HEK293 (cell line): Measurements from ENCODE around the gene AKAP14.
A peak's percentile ranks its signal among the peaks of the same experiment; 100 is the strongest.

Experiments used
- CTCF ChIA-PET: fragments of 350-600 bp; formaldehyde crosslinking; extraction: SDS; loops from one replicate; lab custom pipeline; 2021; ENCODE audit warnings: antibody characterized with exemption; lab: Yijun Ruan, JAX
- POLR2A ChIA-PET: fragments of 300-600 bp; formaldehyde crosslinking; extraction: SDS; loops from one replicate; lab custom pipeline; 2020; ENCODE audit warnings: antibody characterized with exemption, inconsistent platforms; lab: Yijun Ruan, JAX
- H3K27ac ChIP-seq: fragments of 200-500 bp; sonication (Bioruptor generic); 2 replicates; pipeline ENCODE4 v1.5.1; 2014; ENCODE audit warnings: low read depth, low read length, control low read depth, inconsistent platforms; ENCODE audit errors: extremely low read depth
- H3K36me3 ChIP-seq, 2 experiments: fragments of 200-500 bp in 1 of 2; sonication (Bioruptor generic) in 1 of 2; 1 replicate in 1 of 2; 2 replicates in 1 of 2; pipeline ENCODE4 v1.5.1; 2014 to 2017; ENCODE audit warnings: inconsistent platforms in 2 of 2, low read length in 2 of 2; ENCODE audit not compliant: control insufficient read depth in 2 of 2, insufficient read depth in 1 of 2
- H3K4me1 ChIP-seq: fragments of 200-500 bp; sonication (Bioruptor generic); 2 replicates; pipeline ENCODE4 v1.5.1; 2014; ENCODE audit warnings: mild to moderate bottlenecking, low read length, inconsistent platforms; ENCODE audit not compliant: control insufficient read depth, insufficient read depth
- H3K4me3 ChIP-seq: 2 replicates; pipeline ENCODE4 v1.5.1; 2011; ENCODE audit warnings: low read depth, mild to moderate bottlenecking, control low read depth, low read length, moderate library complexity
- H3K9me3 ChIP-seq: fragments of 200-500 bp; sonication (Bioruptor generic); 2 replicates; pipeline ENCODE4 v1.5.1; 2014; ENCODE audit warnings: low read depth, low read length, inconsistent platforms; ENCODE audit not compliant: control insufficient read depth, insufficient read depth
- GLIS1 ChIP-seq: fragments of 450-650 bp; formaldehyde crosslinking; IDR thresholded peaks from 2 replicates; pipeline ENCODE4 v1.5.1; 2016; ENCODE audit warnings: missing biosample characterization, missing genetic modification characterization
- KLF9 ChIP-seq: fragments of 450-650 bp; formaldehyde crosslinking; IDR thresholded peaks from 2 replicates; pipeline ENCODE4 v1.5.1; 2016; ENCODE audit warnings: missing biosample characterization, missing genetic modification characterization, low read depth
- RBAK ChIP-seq: fragments of 450-650 bp; formaldehyde crosslinking; IDR thresholded peaks from 2 replicates; pipeline ENCODE4 v1.5.1; 2016; ENCODE audit warnings: missing biosample characterization, missing genetic modification characterization
- SALL2 ChIP-seq: fragments of 450-650 bp; formaldehyde crosslinking; IDR thresholded peaks from 2 replicates; pipeline ENCODE4 v1.5.0; 2017; ENCODE audit warnings: missing biosample characterization, mild to moderate bottlenecking, missing genetic modification characterization, borderline replicate concordance
- SCRT1 ChIP-seq: fragments of 450-650 bp; formaldehyde crosslinking; IDR thresholded peaks from 2 replicates; pipeline ENCODE4 v1.5.1; 2016; ENCODE audit warnings: missing biosample characterization, missing genetic modification characterization, borderline replicate concordance
- ZIC2 ChIP-seq: fragments of 450-650 bp; formaldehyde crosslinking; IDR thresholded peaks from 2 replicates; pipeline ENCODE4 v1.5.1; 2016; ENCODE audit warnings: missing biosample characterization, missing genetic modification characterization
- ZNF221 ChIP-seq: fragments of 450-650 bp; formaldehyde crosslinking; IDR thresholded peaks from 2 replicates; pipeline ENCODE4 v1.5.1; 2017; ENCODE audit warnings: missing biosample characterization, missing genetic modification characterization, borderline replicate concordance
- ZNF335 ChIP-seq: fragments of 450-650 bp; formaldehyde crosslinking; conservative IDR thresholded peaks from 2 replicates; pipeline ENCODE4 v1.5.1; 2016; ENCODE audit warnings: missing biosample characterization, missing genetic modification characterization
- ZNF341 ChIP-seq: fragments of 450-650 bp; formaldehyde crosslinking; IDR thresholded peaks from 2 replicates; pipeline ENCODE4; 2016; ENCODE audit warnings: low read depth, missing biosample characterization, missing genetic modification characterization
- ZNF354C ChIP-seq: fragments of 450-650 bp; formaldehyde crosslinking; IDR thresholded peaks from 2 replicates; pipeline ENCODE4 v1.5.1; 2016; ENCODE audit warnings: missing biosample characterization, missing genetic modification characterization, low read depth, borderline replicate concordance
- ZNF654 ChIP-seq: fragments of 450-650 bp; formaldehyde crosslinking; IDR thresholded peaks from 2 replicates; pipeline ENCODE4 v1.5.1; 2016; ENCODE audit warnings: low read depth, missing biosample characterization, missing genetic modification characterization
- ZNF785 ChIP-seq: fragments of 450-650 bp; formaldehyde crosslinking; IDR thresholded peaks from 2 replicates; pipeline ENCODE4 v1.5.1; 2016; ENCODE audit warnings: missing biosample characterization, missing genetic modification characterization
- ZNF792 ChIP-seq: fragments of 450-650 bp; formaldehyde crosslinking; IDR thresholded peaks from 2 replicates; pipeline ENCODE4 v1.5.1; 2016; ENCODE audit warnings: missing biosample characterization, missing genetic modification characterization
- ZNF830 ChIP-seq: fragments of 450-650 bp; IDR thresholded peaks from 2 replicates; pipeline ENCODE4 v1.5.0; 2018; ENCODE audit warnings: missing biosample characterization, missing genetic modification characterization, low read depth, mild to moderate bottlenecking, moderate library complexity
- ZSCAN23 ChIP-seq: fragments of 450-650 bp; formaldehyde crosslinking; IDR thresholded peaks from 2 replicates; pipeline ENCODE4 v1.5.1; 2016; ENCODE audit warnings: missing biosample characterization, missing genetic modification characterization
- TF ChIP-seq, protein P1 (sequence below): fragments of 450-650 bp; formaldehyde crosslinking; IDR thresholded peaks from 2 replicates; pipeline ENCODE4 v1.5.1; 2016; ENCODE audit warnings: missing biosample characterization, missing genetic modification characterization, low read depth
- TF ChIP-seq, protein P2 (sequence below): fragments of 450-650 bp; formaldehyde crosslinking; IDR thresholded peaks from 2 replicates; pipeline ENCODE4 v1.5.1; 2016; ENCODE audit warnings: missing biosample characterization, missing genetic modification characterization
- TF ChIP-seq, protein P3 (sequence below): fragments of 450-650 bp; formaldehyde crosslinking; IDR thresholded peaks from 2 replicates; pipeline ENCODE4 v1.5.1; 2016; ENCODE audit warnings: missing biosample characterization, missing genetic modification characterization
- TF ChIP-seq, protein P4 (sequence below): fragments of 450-650 bp; IDR thresholded peaks from 2 replicates; pipeline ENCODE4 v1.5.1; 2018; ENCODE audit warnings: missing biosample characterization, mild to moderate bottlenecking, missing genetic modification characterization
- TF ChIP-seq, protein P5 (sequence below): fragments of 450-650 bp; formaldehyde crosslinking; IDR thresholded peaks from 2 replicates; pipeline ENCODE4 v1.5.1; 2016; ENCODE audit warnings: missing biosample characterization, missing genetic modification characterization
- TF ChIP-seq, protein P6 (sequence below): fragments of 450-650 bp; formaldehyde crosslinking; IDR thresholded peaks from 2 replicates; pipeline ENCODE4 v1.5.1; 2017; ENCODE audit warnings: missing biosample characterization, missing genetic modification characterization

The AKAP14 gene

DNA sequence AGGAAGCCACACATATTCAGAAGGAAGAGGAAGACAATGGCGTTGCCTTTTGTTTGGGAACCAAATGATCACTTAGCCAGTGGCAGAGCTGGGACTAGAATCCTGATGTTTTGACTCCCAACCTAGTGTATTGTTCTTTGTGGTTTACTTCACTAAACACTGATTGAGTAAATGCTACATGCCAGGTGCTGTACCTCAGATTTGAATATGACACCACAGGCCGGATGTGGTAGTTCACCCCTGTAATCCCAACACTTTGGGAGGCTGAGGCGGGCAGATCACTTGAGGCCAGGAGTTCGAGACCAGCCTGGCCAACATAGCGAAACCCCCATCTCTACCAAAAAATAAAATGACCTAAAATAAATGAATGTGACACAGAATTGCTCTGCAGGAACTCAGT is 15.6 kb upstream of the AKAP14 start:
- Histone ChIP-seq H3K9me3 (no peaks in the 10 kb centered on the region), H3K4me1 (no peaks in the 10 kb centered on the region), H3K4me3 (no peak overlapping the region), H3K27ac (no peak overlapping the region), H3K36me3 (peaks cover 18 to 29% of the 10 kb centered on the region in 2 experiments)
- TF ChIP-seq ZNF221 (tag by site-specific recombination) (no peak), ZNF354C (no peak)
- POLR2A ChIA-PET = interaction anchor here (1.3 to 2.0 kb wide), 2 partner anchors 27 to 89 kb away, joined by 5 to 8 read pairs; partner anchors contain the start of genes RPL39 and UPF3B
- CTCF ChIA-PET = interaction anchor here (0.5 to 1.0 kb wide), 6 partner anchors 9 to 275 kb away, joined by 3 to 9 read pairs (median 4); partner anchors contain the start of genes NDUFA1 and RNF113A

DNA sequence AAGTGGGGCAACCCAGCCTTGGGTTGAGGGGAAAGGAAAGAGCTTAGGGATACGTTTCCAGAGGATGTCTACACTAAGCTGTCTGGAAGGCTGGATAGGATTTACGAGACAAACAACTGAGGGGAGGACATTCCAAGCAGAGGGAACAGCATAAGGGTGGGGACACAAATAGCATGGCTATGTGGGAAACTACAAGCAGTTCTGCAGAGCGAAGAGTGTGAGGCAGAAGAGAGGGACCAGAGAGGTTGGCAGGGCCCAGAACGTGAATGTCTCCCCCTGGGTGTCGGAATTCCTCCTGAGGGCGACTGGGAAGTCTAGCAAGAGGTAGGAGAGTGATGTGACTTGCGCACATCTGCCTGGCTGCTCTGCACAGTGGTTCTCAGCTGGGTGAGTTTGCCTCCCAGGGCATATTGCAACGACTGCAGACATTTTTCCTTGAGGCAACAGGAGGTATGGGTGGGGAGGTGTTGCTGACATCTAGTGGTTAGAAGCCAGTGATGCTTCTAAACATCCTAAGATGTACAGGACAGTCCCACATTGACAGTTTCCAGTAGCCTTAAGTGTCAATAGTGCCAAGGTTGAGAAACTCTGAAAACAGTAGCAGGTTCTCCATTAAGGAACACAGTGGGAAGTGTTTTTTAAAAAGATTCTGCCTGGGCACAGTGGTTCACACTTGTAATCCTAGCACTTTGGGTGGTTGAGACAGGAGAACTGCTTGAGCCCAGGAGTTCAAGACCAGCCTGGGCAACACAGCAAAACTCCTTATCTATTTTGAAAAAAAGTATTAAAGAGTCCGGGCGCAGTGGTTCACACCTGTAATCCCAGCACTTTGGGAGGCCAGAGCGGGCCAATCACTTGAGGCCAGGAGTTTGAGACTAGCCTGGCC is 14.9 kb upstream of the AKAP14 start:
- H3K9me3 ChIP-seq = no peaks in the 10 kb centered on the region
- no peaks in the 10 kb centered on the region for H3K4me1 ChIP-seq
- H3K27ac ChIP-seq = no peak overlapping the region
- CTCF ChIA-PET = interaction anchor here (0.5 to 1.0 kb wide), 8 partner anchors 10 to 1010 kb away, joined by 3 to 9 read pairs (median 4); partner anchors contain the start of genes NDUFA1 and RNF113A
- H3K4me3 ChIP-seq = no peak overlapping the region
- POLR2A ChIA-PET = interaction anchor here (1.3 to 2.0 kb wide), 2 partner anchors 28 to 89 kb away, joined by 5 to 8 read pairs; partner anchors contain the start of genes RPL39 and UPF3B
- peaks cover 13 to 22% of the 10 kb centered on the region in 2 experiments for H3K36me3 ChIP-seq
- TF ChIP-seq, protein P1, sequence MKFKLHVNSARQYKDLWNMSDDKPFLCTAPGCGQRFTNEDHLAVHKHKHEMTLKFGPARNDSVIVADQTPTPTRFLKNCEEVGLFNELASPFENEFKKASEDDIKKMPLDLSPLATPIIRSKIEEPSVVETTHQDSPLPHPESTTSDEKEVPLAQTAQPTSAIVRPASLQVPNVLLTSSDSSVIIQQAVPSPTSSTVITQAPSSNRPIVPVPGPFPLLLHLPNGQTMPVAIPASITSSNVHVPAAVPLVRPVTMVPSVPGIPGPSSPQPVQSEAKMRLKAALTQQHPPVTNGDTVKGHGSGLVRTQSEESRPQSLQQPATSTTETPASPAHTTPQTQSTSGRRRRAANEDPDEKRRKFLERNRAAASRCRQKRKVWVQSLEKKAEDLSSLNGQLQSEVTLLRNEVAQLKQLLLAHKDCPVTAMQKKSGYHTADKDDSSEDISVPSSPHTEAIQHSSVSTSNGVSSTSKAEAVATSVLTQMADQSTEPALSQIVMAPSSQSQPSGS = no peak
- TF ChIP-seq, protein P2, sequence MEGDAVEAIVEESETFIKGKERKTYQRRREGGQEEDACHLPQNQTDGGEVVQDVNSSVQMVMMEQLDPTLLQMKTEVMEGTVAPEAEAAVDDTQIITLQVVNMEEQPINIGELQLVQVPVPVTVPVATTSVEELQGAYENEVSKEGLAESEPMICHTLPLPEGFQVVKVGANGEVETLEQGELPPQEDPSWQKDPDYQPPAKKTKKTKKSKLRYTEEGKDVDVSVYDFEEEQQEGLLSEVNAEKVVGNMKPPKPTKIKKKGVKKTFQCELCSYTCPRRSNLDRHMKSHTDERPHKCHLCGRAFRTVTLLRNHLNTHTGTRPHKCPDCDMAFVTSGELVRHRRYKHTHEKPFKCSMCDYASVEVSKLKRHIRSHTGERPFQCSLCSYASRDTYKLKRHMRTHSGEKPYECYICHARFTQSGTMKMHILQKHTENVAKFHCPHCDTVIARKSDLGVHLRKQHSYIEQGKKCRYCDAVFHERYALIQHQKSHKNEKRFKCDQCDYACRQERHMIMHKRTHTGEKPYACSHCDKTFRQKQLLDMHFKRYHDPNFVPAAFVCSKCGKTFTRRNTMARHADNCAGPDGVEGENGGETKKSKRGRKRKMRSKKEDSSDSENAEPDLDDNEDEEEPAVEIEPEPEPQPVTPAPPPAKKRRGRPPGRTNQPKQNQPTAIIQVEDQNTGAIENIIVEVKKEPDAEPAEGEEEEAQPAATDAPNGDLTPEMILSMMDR (tag by site-specific recombination) = peak; percentile 87
- TF ChIP-seq, protein P3, sequence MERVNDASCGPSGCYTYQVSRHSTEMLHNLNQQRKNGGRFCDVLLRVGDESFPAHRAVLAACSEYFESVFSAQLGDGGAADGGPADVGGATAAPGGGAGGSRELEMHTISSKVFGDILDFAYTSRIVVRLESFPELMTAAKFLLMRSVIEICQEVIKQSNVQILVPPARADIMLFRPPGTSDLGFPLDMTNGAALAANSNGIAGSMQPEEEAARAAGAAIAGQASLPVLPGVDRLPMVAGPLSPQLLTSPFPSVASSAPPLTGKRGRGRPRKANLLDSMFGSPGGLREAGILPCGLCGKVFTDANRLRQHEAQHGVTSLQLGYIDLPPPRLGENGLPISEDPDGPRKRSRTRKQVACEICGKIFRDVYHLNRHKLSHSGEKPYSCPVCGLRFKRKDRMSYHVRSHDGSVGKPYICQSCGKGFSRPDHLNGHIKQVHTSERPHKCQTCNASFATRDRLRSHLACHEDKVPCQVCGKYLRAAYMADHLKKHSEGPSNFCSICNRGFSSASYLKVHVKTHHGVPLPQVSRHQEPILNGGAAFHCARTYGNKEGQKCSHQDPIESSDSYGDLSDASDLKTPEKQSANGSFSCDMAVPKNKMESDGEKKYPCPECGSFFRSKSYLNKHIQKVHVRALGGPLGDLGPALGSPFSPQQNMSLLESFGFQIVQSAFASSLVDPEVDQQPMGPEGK (tag by site-specific recombination) = no peak
- no peak for TF ChIP-seq ZNF335 (tag by site-specific recombination)
- TF ChIP-seq ZNF830 = no peak
- no peak for TF ChIP-seq ZNF792 (tag by site-specific recombination)
- TF ChIP-seq ZNF341 (tag by site-specific recombination) = peak; percentile 66
- peak; percentile 84 for TF ChIP-seq ZNF654
- TF ChIP-seq ZIC2 (tag by site-specific recombination) = peak; percentile 39; the same call in 1 of the 2 replicates
- TF ChIP-seq, protein P4, sequence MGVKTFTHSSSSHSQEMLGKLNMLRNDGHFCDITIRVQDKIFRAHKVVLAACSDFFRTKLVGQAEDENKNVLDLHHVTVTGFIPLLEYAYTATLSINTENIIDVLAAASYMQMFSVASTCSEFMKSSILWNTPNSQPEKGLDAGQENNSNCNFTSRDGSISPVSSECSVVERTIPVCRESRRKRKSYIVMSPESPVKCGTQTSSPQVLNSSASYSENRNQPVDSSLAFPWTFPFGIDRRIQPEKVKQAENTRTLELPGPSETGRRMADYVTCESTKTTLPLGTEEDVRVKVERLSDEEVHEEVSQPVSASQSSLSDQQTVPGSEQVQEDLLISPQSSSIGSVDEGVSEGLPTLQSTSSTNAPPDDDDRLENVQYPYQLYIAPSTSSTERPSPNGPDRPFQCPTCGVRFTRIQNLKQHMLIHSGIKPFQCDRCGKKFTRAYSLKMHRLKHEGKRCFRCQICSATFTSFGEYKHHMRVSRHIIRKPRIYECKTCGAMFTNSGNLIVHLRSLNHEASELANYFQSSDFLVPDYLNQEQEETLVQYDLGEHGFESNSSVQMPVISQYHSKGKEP (tag by site-specific recombination) = peak; percentile 80; the same call in 1 of the 2 replicates
- no peak for TF ChIP-seq KLF9 (tag by site-specific recombination)
- peak; percentile 98 for TF ChIP-seq SCRT1
- TF ChIP-seq GLIS1 = peak; percentile 73
- TF ChIP-seq SALL2 (tag by site-specific recombination) = no peak
- TF ChIP-seq ZSCAN23 (tag by site-specific recombination) = no peak
- TF ChIP-seq, protein P5, sequence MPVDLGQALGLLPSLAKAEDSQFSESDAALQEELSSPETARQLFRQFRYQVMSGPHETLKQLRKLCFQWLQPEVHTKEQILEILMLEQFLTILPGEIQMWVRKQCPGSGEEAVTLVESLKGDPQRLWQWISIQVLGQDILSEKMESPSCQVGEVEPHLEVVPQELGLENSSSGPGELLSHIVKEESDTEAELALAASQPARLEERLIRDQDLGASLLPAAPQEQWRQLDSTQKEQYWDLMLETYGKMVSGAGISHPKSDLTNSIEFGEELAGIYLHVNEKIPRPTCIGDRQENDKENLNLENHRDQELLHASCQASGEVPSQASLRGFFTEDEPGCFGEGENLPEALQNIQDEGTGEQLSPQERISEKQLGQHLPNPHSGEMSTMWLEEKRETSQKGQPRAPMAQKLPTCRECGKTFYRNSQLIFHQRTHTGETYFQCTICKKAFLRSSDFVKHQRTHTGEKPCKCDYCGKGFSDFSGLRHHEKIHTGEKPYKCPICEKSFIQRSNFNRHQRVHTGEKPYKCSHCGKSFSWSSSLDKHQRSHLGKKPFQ (tag by site-specific recombination) = no peak
- TF ChIP-seq, protein P6, sequence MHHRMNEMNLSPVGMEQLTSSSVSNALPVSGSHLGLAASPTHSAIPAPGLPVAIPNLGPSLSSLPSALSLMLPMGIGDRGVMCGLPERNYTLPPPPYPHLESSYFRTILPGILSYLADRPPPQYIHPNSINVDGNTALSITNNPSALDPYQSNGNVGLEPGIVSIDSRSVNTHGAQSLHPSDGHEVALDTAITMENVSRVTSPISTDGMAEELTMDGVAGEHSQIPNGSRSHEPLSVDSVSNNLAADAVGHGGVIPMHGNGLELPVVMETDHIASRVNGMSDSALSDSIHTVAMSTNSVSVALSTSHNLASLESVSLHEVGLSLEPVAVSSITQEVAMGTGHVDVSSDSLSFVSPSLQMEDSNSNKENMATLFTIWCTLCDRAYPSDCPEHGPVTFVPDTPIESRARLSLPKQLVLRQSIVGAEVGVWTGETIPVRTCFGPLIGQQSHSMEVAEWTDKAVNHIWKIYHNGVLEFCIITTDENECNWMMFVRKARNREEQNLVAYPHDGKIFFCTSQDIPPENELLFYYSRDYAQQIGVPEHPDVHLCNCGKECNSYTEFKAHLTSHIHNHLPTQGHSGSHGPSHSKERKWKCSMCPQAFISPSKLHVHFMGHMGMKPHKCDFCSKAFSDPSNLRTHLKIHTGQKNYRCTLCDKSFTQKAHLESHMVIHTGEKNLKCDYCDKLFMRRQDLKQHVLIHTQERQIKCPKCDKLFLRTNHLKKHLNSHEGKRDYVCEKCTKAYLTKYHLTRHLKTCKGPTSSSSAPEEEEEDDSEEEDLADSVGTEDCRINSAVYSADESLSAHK = peak; percentile 76
- no peak for TF ChIP-seq RBAK (tag by site-specific recombination)
- no peak for TF ChIP-seq ZNF785 (tag by site-specific recombination)
